Ovary (tissue), 9 donors: Measurements from ENCODE around the gene XXYLT1. TPM values are rescaled to one million over a fixed set of nuclear protein-coding genes. Genes with fewer than 3 reads are reported as not detected.

Source experiments
- DNase-seq, 5 donors: peaks; one replicate each; pipeline ENCODE4 v3.0.0-alpha.2; 2019 to 2020
- H3K27ac ChIP-seq, 2 donors: fragments of 200-600 bp; one replicate each; pipeline versions ENCODE4 v1.5.1 to v1.8.0; 2019 to 2022
- H3K27me3 ChIP-seq: fragments of 200-600 bp; one replicate; pipeline ENCODE4 v1.8.0; 2022
- H3K36me3 ChIP-seq: fragments of 200-600 bp; sonication (generic); one replicate; pipeline ENCODE4 v1.5.1; 2019
- H3K4me1 ChIP-seq: one replicate; pipeline ENCODE4 v1.8.1; 2013; ENCODE audit warnings: mild to moderate bottlenecking, moderate library complexity; ENCODE audit not compliant: insufficient read depth
- H3K4me3 ChIP-seq: fragments of 200-600 bp; sonication (generic); one replicate; pipeline ENCODE4 v1.5.1; 2017
- H3K9me3 ChIP-seq, 2 donors: fragments of 200-600 bp in 1 of 2; sonication (generic) in 1 of 2; one replicate each; pipeline versions ENCODE4 v1.5.1 to v1.8.1; 2013 to 2019; ENCODE audit warnings: mild to moderate bottlenecking in 1 of 2, moderate library complexity in 1 of 2
- EP300 ChIP-seq: sonication (generic); formaldehyde crosslinking; IDR thresholded peaks from one replicate; pipeline ENCODE4 v1.6.1; 2017; ENCODE audit warnings: antibody characterized with exemption
- POLR2A ChIP-seq: fragments of 450-650 bp; IDR thresholded peaks from one replicate; pipeline ENCODE4 v1.6.1; 2017; ENCODE audit warnings: antibody characterized with exemption, mild to moderate bottlenecking, moderate library complexity
- WGBS, 3 donors: extraction: QIAGEN DNeasy Blood & Tissue Kit in 1 of 3; methylation state at CpG; one replicate each; pipeline versions ENCODE4 v1.1.5 to v1.1.7; 2013 to 2017; 5-methylcytosine and 5-hydroxymethylcytosine counted together
- intact Hi-C, 4 donors: fragments of 100-400 bp; cut with DNase I; formaldehyde crosslinking; loops; one replicate each; pipeline versions ENCODE4 v1.11.0 to v1.15.1; 2022 to 2023
- polyA plus RNA-seq, 2 donors: library from polyadenylated mRNA; stranded (reverse); fragments of 200-250 nt in 1 of 2; fragments of 350-450 nt in 1 of 2; fragmentation: Illumina TruSeq in 1 of 2; extraction: RNeasy Lipid Tissue Mini Kit (QIAGEN cat#74804) in 1 of 2; gene quantifications; one replicate each; pipeline ENCODE4 v1.2.3, GENCODE V29; 2013 to 2014
- total RNA-seq, 7 donors: library from RNA; depleted of rRNA in 2 of 7; stranded (reverse); fragments of >200 nt in 2 of 7; fragmentation: NEBNext Ultra II Directional in 3 of 7; extraction: Animal tissue kit (Norgen Biotek cat#: 25700) in 3 of 7; gene quantifications; one replicate each; pipeline versions ENCODE4 v1.1.0 to v1.2.4, GENCODE V29; 2016 to 2023
- TF ChIP-seq, protein P1 (sequence below), 3 donors: fragments of 450-650 bp in 2 of 3; fragments of 200-600 bp in 1 of 3; IDR thresholded peaks; one replicate each; pipeline versions ENCODE4 v1.5.1 to v1.8.0; 2016 to 2022; ENCODE audit warnings: antibody characterized with exemption in 3 of 3, mild to moderate bottlenecking in 1 of 3
- donor health status: DM: no; HTN: no; CAD: no; lungs with moderate emphysema.
- donor health status: DM: no; HTN: no; CAD: no.
- donor health status: Bipolar disorder and iron deficiency.
- donor health status: DM: yes; HTN: yes; CAD: no.
- donor health status: DM: no; HTN: no; CAD: no.
- donor health status: DM: yes; HTN: yes; CAD: no.

The XXYLT1 gene
- total and polyA plus RNA-seq, 9 donors = 5.6 to 13.6 (median 10.2) TPM

DNA sequence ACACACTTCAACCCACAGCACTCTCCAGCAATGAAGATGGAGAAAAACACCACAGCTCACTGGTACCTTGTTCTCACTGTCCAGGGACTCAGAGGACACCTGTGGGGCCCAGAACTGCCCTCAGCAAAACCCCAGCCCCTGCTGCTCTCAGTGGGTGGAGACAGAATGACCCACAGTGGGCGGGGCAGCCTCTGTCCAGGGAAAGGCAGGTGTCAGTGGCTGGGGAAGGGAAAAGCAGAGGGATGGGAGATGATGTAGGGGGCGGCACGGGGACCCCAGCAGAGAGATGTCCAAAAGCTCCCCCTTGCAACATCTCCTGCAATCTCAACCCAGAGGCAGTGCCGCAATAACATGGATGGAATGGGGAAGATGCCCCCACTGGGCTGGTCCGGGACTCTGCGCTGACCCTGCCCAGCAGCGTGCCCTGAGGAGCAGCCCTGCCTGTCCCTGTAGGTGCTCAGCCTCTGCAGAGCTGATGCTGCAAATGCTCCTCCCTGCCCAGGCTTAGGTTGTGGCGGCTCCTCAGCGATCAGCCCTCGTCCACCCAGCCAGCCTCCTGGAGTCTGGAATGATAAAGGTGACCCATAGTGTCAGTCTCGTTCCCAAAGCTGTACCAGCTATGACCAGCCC, 193.9 kb downstream of the XXYLT1 start:
- WGBS, 3 donors = 96 to 98% (median 96%) methylated on average over 11 of the region's 11 CpGs
- Histone ChIP-seq H3K27ac (no peak overlapping the region), H3K36me3 (no peaks in the 10 kb centered on the region), H3K27me3 (no peaks in the 10 kb centered on the region), H3K4me3 (no peak overlapping the region), H3K4me1 (peaks cover 5% of the 10 kb centered on the region), H3K9me3 (no peaks in the 10 kb centered on the region)
- intact Hi-C loops = no loop called here
- DNase-seq = peak in 1 of 5 donors; percentile 19
- TF ChIP-seq, protein P1, sequence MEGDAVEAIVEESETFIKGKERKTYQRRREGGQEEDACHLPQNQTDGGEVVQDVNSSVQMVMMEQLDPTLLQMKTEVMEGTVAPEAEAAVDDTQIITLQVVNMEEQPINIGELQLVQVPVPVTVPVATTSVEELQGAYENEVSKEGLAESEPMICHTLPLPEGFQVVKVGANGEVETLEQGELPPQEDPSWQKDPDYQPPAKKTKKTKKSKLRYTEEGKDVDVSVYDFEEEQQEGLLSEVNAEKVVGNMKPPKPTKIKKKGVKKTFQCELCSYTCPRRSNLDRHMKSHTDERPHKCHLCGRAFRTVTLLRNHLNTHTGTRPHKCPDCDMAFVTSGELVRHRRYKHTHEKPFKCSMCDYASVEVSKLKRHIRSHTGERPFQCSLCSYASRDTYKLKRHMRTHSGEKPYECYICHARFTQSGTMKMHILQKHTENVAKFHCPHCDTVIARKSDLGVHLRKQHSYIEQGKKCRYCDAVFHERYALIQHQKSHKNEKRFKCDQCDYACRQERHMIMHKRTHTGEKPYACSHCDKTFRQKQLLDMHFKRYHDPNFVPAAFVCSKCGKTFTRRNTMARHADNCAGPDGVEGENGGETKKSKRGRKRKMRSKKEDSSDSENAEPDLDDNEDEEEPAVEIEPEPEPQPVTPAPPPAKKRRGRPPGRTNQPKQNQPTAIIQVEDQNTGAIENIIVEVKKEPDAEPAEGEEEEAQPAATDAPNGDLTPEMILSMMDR (IDR thresholded peaks at IDR 0.05) = no peak
- no peak for TF ChIP-seq POLR2A
- no peak for TF ChIP-seq EP300

DNA sequence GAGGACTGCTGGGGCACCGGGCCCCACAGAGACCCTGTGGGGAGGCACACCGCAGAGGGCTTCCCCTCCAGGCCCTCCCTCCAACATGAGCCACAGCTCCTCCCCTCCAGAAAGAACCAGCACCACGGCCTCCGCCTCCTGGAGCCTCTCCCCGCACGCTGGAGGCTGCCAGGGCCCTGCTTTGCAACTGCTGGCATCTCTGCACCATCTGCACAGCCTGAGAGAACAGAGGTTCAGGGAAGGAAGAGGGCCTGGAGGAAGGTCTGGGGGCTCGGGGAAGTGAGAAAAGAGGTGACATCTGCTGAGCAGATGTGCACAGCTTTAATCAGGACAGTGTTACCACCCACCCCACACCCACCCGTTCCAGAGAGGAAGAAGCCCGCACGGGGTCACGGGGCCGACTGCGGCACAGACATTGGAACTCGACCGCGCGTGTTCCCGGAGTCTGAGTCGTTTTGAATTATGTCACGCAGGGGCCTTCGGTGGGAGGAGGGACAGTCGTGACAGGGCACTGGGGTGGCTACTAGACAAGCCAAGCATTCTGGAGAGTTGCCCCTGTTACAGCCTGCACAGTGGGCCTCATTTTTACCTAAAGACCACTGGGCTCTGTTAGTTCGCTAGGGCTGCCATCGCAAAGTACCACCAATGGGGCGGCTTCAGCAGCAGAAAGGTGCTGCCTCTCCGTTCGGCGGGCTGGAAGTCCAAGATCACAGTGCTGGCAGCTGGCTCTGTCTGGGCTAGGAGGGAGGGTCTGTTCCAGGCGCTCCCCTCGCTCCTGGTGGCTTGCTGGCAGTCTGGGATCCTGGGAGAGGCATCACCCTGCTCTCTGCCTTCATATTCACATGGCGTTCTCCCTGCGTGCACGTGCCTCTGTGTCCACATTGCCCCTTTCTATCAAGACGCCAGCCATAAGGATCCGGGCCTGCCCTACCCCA, 194.8 kb downstream of the XXYLT1 start:
- DNase-seq = peak in 1 of 5 donors; percentile 21
- H3K36me3 ChIP-seq = no peaks in the 10 kb centered on the region
- no peaks in the 10 kb centered on the region for H3K9me3 ChIP-seq
- intact Hi-C loops = no loop called here
- no peaks in the 10 kb centered on the region for H3K27me3 ChIP-seq
- no peak overlapping the region for H3K4me3 ChIP-seq
- WGBS, 3 donors = 58 to 75% (median 69%) methylated on average over 34 to 35 of the region's 35 CpGs
- TF ChIP-seq EP300 = no peak
- TF ChIP-seq, protein P1 (IDR thresholded peaks at IDR 0.05) = no peak
- TF ChIP-seq POLR2A = no peak
- peaks cover 5% of the 10 kb centered on the region for H3K4me1 ChIP-seq
- no peak overlapping the region for H3K27ac ChIP-seq

DNA sequence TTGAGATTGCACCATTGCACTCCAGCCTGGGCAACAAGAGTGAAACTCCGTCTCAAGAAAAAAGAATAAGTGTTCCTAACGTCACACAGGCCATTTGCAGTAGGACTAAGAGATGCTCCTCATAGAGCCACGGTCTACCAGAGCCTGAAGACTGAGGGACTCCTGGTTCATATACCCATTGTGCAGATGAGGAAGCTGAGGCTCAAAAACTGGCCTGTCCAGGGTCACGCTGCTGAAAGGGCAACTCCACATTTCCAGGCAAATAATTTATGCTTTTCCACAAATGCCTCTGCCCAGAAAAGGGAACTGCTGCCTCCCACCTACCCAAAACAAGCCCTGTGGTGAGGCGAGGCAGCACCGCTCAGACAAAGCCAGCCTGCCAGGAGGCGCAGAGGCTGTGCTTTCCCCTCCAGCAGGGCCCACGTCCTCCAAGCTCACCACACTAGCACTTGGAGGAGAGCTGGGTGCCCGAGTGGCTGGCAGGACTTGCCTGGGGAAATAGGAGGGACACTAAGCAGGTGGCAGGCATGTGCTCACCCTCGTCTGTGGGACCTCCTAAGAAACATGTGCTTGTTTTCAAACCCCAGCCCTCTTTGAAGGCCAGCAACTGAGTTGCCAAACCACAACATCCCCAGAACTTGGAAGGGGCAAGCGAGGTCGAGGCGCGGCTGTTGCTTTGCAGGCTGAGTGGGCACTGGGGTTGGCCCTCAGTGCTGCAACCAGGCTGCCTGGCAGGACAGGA, 195.6 kb downstream of the XXYLT1 start:
- TF ChIP-seq POLR2A (no peak), EP300 (no peak)
- TF ChIP-seq, protein P1 (IDR thresholded peaks at IDR 0.05) = no peak
- 61 to 75% (median 75%) methylated on average over 14 of the region's 14 CpGs for WGBS, 3 donors
- Histone ChIP-seq H3K4me1 (peaks cover 5% of the 10 kb centered on the region), H3K36me3 (no peaks in the 10 kb centered on the region), H3K27me3 (no peaks in the 10 kb centered on the region), H3K27ac (no peak overlapping the region), H3K4me3 (no peak overlapping the region), H3K9me3 (no peaks in the 10 kb centered on the region)
- DNase-seq = peak in 2 of 5 donors; percentile 2 to 37
- intact Hi-C loops = no loop called here
